ENCODE data around the gene SMPD2. TPM values are rescaled to one million over a fixed set of nuclear protein-coding genes. Genes with fewer than 3 reads are reported as not detected.
A peak's percentile ranks its signal among the peaks of the same experiment; 100 is the strongest.

Gene SMPD2
- total RNA-seq, 1 experiment from 2014 or later, result 14.7 TPM

GRCh38 chr6:109454496-109455436 is 14.2 kb downstream of the SMPD2 start:
- peak overlapping the region; percentile 56 for H3K9ac ChIP-seq (ENCODE audit: low read length)
- H4K20me1 ChIP-seq (ENCODE audit: insufficient read depth), result no peaks in the 10 kb centered on the region
- no peaks in the 10 kb centered on the region for H3K9me3 ChIP-seq (ENCODE audit: control insufficient read depth in 1 of 2, insufficient read depth in 1 of 2, low read depth in 1 of 2, low read length in 2 of 2)
- POLR2A ChIA-PET, result interaction anchor here (0.6 to 1.6 kb wide), 5 partner anchors 13 to 1625 kb away, joined by 3 to 5 read pairs (median 5); partner anchors contain the start of genes PPIL6 and SMPD2
- CTCF ChIA-PET, result no interaction called here
- H3K4me2 ChIP-seq (ENCODE audit: low read length), result peak overlapping the region; percentile 93
- no peaks in the 10 kb centered on the region for H3K79me2 ChIP-seq (ENCODE audit: insufficient read depth, low read length)
- peak overlapping the region; percentile 82 to 85 for H3K4me3 ChIP-seq (replicated peaks in 1 of 2; ENCODE audit: low read depth in 1 of 2, low read length in 2 of 2)
- intact Hi-C loops (cut with micrococcal nuclease), result no loop called here
- ATAC-seq, result no peak; the same call in 1 of the 2 replicates
- no peak for DNase-seq (ENCODE audit: low read depth, low spot score)
- TF ChIP-seq TCF7L2 (IDR thresholded peaks at IDR 0.05; ENCODE audit: borderline replicate concordance, extremely low read depth, insufficient read depth, insufficient read length) (peak; percentile 79), YY1 (IDR thresholded peaks at IDR 0.05; ENCODE audit: extremely low read depth, insufficient replicate concordance, low read depth, low read length) (no peak)
- peak overlapping the region; percentile 69; the same call in 1 of the 2 replicates for H3K27ac ChIP-seq (ENCODE audit: low read depth, low read length)
- H2AFZ ChIP-seq (ENCODE audit: low read depth, low read length, poor library complexity, severe bottlenecking), result no peak overlapping the region
- H3K4me1 ChIP-seq (ENCODE audit: control insufficient read depth in 1 of 2, insufficient read depth in 2 of 2, low read length in 2 of 2), result peaks cover 4 to 43% of the 10 kb centered on the region in 2 experiments; a peak in 3 of 4 replicates
- RAD21 ChIA-PET (ENCODE audit: low non-redundant PET in 1 of 2, low total read pairs in 2 of 2, uncharacterized antibody in 2 of 2, unreplicated experiment in 2 of 2), result no interaction called here
- H3K36me3 ChIP-seq (ENCODE audit: control insufficient read depth in 1 of 2, insufficient read depth in 2 of 2, low read length in 2 of 2), result peaks cover 0 to 5% of the 10 kb centered on the region in 2 experiments; a peak in 1 of 4 replicates
- H3K27me3 ChIP-seq (ENCODE audit: insufficient read depth, low read length), result no peaks in the 10 kb centered on the region
- BruUV-seq (replicated peaks), result no TSS peak
- no peaks in the 10 kb centered on the region for H3K9me2 ChIP-seq (ENCODE audit: insufficient read depth)

DNA sequence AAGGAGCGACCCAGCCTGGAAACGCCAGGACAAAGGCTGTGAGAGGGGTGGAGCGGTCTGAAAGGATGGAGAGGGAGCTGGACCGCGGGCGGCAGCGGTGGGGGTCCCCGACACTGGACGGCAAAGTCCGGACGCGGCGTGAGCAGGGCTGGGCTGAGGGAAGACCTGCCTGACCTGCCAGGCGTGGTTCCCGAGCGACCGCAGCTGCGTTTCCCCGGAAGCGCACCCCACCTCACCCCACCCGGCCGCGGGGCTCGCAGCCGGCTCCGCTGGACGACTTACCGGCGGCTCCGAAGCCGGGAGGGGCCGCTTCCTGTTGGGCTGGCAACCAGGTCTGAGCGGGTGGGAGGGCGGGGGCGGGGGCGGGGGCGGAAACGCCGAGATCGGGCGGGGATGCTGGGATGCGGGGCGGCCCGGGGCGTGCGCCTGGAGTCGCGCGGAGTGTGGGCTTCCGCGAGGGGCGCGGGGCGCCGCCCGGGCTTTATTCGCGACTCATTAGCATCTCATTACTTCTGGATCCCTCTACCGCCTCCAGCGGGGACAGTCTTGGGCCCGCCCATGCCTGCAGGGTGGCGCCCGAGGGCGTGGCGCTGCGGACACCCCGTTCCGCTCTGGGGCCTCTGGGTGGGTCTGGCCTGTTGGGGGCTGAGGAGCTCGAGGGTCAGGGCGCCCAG is 15.1 kb downstream of the SMPD2 start, which contains the start of gene MICAL1:
MICAL1 (minus strand) TSS at position 336 of the 674 bp plus-strand sequence. CDS start 1,576 bp downstream, outside the sequence.
- 0 out of 2 replicates have a peak, but pooled peaks have one; percentile 33 for TF ChIP-seq ZFX (IDR thresholded peaks at IDR 0.05)
- TF ChIP-seq POLR2AphosphoS5 (IDR thresholded peaks at IDR 0.05; ENCODE audit: low read depth, low read length), result peak; percentile 70
- TF ChIP-seq, protein P1, sequence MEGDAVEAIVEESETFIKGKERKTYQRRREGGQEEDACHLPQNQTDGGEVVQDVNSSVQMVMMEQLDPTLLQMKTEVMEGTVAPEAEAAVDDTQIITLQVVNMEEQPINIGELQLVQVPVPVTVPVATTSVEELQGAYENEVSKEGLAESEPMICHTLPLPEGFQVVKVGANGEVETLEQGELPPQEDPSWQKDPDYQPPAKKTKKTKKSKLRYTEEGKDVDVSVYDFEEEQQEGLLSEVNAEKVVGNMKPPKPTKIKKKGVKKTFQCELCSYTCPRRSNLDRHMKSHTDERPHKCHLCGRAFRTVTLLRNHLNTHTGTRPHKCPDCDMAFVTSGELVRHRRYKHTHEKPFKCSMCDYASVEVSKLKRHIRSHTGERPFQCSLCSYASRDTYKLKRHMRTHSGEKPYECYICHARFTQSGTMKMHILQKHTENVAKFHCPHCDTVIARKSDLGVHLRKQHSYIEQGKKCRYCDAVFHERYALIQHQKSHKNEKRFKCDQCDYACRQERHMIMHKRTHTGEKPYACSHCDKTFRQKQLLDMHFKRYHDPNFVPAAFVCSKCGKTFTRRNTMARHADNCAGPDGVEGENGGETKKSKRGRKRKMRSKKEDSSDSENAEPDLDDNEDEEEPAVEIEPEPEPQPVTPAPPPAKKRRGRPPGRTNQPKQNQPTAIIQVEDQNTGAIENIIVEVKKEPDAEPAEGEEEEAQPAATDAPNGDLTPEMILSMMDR (IDR thresholded peaks at IDR 0.05 in 2 of 3, conservative IDR thresholded peaks at IDR 0.05 in 1 of 3; ENCODE audit: borderline replicate concordance in 1 of 3, insufficient read depth in 1 of 3, low read depth in 2 of 3, low read length in 2 of 3), result peak in 1 of 3 experiments; percentile 46; a peak in 2 of 6 replicates
- no peak for TF ChIP-seq EGR1 (IDR thresholded peaks at IDR 0.05; ENCODE audit: low read depth)
- TF ChIP-seq ELF1 (IDR thresholded peaks at IDR 0.05; ENCODE audit: borderline replicate concordance, low read depth), result no peak
- TF ChIP-seq, protein P2, sequence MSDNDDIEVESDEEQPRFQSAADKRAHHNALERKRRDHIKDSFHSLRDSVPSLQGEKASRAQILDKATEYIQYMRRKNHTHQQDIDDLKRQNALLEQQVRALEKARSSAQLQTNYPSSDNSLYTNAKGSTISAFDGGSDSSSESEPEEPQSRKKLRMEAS (IDR thresholded peaks at IDR 0.05), result peak; percentile 18; the same call in 1 of the 2 replicates
- peak within 1 kb of the TSS; percentile 77 for H3K27ac ChIP-seq (ENCODE audit: low read depth, low read length)

More for the DNA sequence above, 15.1 kb downstream of the SMPD2 start, which contains the start of gene MICAL1:
- ChIA-PET CTCF (interaction anchor here (1.2 kb wide), 1 partner anchor 15 kb away, joined by 3 read pairs; the partner anchor contains the start of genes PPIL6 and SMPD2), RAD21 (ENCODE audit: low non-redundant PET in 1 of 2, low total read pairs in 2 of 2, uncharacterized antibody in 2 of 2, unreplicated experiment in 2 of 2) (no interaction called here), POLR2A (interaction anchor here (0.6 to 1.4 kb wide), 4 partner anchors 13 to 1626 kb away, joined by 3 to 5 read pairs (median 4); partner anchors contain the start of genes PPIL6 and SMPD2)
- Histone ChIP-seq H3K79me2 (ENCODE audit: insufficient read depth, low read length) (no peaks in the 10 kb centered on the region), H3K9me2 (ENCODE audit: insufficient read depth) (no peaks in the 10 kb centered on the region), H3K27me3 (ENCODE audit: insufficient read depth, low read length) (no peaks in the 10 kb centered on the region), H3K4me1 (ENCODE audit: control insufficient read depth in 1 of 2, insufficient read depth in 2 of 2, low read length in 2 of 2) (peaks cover 4 to 43% of the 10 kb centered on the region in 2 experiments; a peak in 3 of 4 replicates), H3K4me2 (ENCODE audit: low read length) (peak within 1 kb of the TSS; percentile 93), H3K36me3 (ENCODE audit: control insufficient read depth in 1 of 2, insufficient read depth in 2 of 2, low read length in 2 of 2) (peaks cover 0 to 5% of the 10 kb centered on the region in 2 experiments; a peak in 1 of 4 replicates), H2AFZ (ENCODE audit: low read depth, low read length, poor library complexity, severe bottlenecking) (peak within 1 kb of the TSS; percentile 32), H3K9ac (ENCODE audit: low read length) (peak within 1 kb of the TSS; percentile 61), H4K20me1 (ENCODE audit: insufficient read depth) (no peaks in the 10 kb centered on the region), H3K9me3 (ENCODE audit: control insufficient read depth in 1 of 2, insufficient read depth in 1 of 2, low read depth in 1 of 2, low read length in 2 of 2) (no peaks in the 10 kb centered on the region), H3K4me3 (replicated peaks in 1 of 2; ENCODE audit: low read depth in 1 of 2, low read length in 2 of 2) (peak within 1 kb of the TSS; percentile 82 to 85)
- DNase-seq (ENCODE audit: low read depth, low spot score) (no peak), ATAC-seq (peak; percentile 91)
- intact Hi-C loops (cut with micrococcal nuclease), result no loop called here
- no TSS peak for BruUV-seq (replicated peaks)

Data from HCT116 (cell line).